HG03064 (cell line): ENCODE data around the gene OAF.

Source experiments
- ATAC-seq: cut with Tn5 transposase; IDR thresholded peaks from one replicate; pipeline ENCODE4 v1.9.1; 2021; ENCODE audit warnings: low read depth; ENCODE audit not compliant: unreplicated experiment

The OAF gene

GRCh38 chr11:120198787-120199469 is 11.9 kb upstream of the OAF start:
- ATAC-seq: no peak

- no peak for ATAC-seq
These were observed 11.2 kb upstream of the OAF start for GRCh38 chr11:120199613-120200012.

- ATAC-seq: no peak
These were observed 10.2 kb upstream of the OAF start for GRCh38 chr11:120200677-120201076.

- no peak for ATAC-seq
These were observed 9.2 kb upstream of the OAF start for GRCh38 chr11:120201653-120202052.

GRCh38 chr11:120203626-120204025 is 7.2 kb upstream of the OAF start:
- ATAC-seq: no peak

GRCh38 chr11:120205596-120206161 is 5.2 kb upstream of the OAF start:
- ATAC-seq: no peak

- no peak for ATAC-seq
These were observed 3.3 kb upstream of the OAF start for GRCh38 chr11:120207512-120207911.

- ATAC-seq: no peak
These were observed 2.8 kb upstream of the OAF start for GRCh38 chr11:120208001-120208441.

GRCh38 chr11:120208777-120209176 is 2.1 kb upstream of the OAF start:
- no peak for ATAC-seq

- ATAC-seq: no peak
These were observed 846 bp upstream of the OAF start for GRCh38 chr11:120209746-120210625.

- ATAC-seq: no peak
These were observed 858 bp downstream of the OAF start for GRCh38 chr11:120211522-120212258.

GRCh38 chr11:120212259-120212878 is 1.5 kb downstream of the OAF start:
- no peak for ATAC-seq

- no peak for ATAC-seq
These were observed 2.1 kb downstream of the OAF start for GRCh38 chr11:120212926-120213325.

- ATAC-seq: no peak
These were observed 3.7 kb downstream of the OAF start for GRCh38 chr11:120214581-120214980.

- ATAC-seq: no peak
These were observed 4.8 kb downstream of the OAF start for GRCh38 chr11:120215634-120216033.

GRCh38 chr11:120216426-120217102 is 5.7 kb downstream of the OAF start:
- ATAC-seq: no peak

GRCh38 chr11:120217526-120217925 is 6.7 kb downstream of the OAF start:
- ATAC-seq: no peak

GRCh38 chr11:120217941-120218694 is 7.3 kb downstream of the OAF start:
- no peak for ATAC-seq

GRCh38 chr11:120218695-120219033 is 7.8 kb downstream of the OAF start:
- no peak for ATAC-seq
